ENCODE measurements around the gene TFPT.

Gene TFPT

GRCh38 chr19:54125713-54126112 lies 10.3 kb upstream of the TFPT start:
- H3K9me3 ChIP-seq, result no peaks in the 10 kb centered on the region
- H3K4me3 ChIP-seq, result no peak overlapping the region
- TF ChIP-seq Cebpa-rat (IDR thresholded peaks at IDR 0.05), result no peak
- H3K27me3 ChIP-seq, result no peaks in the 10 kb centered on the region
- no peaks in the 10 kb centered on the region for H3K4me1 ChIP-seq
- H3K36me3 ChIP-seq, result peaks cover 99% of the 10 kb centered on the region
- no peak overlapping the region for H3K27ac ChIP-seq
- H4K20me1 ChIP-seq, result no peaks in the 10 kb centered on the region
- no peak overlapping the region for H3K9ac ChIP-seq
- no peak overlapping the region for H3K4me2 ChIP-seq

- no peak overlapping the region for H3K9ac ChIP-seq
- H3K4me2 ChIP-seq, result no peak overlapping the region
- no peak overlapping the region for H3K27ac ChIP-seq
- H4K20me1 ChIP-seq, result no peaks in the 10 kb centered on the region
- H3K4me3 ChIP-seq, result no peak overlapping the region
- H3K4me1 ChIP-seq, result no peaks in the 10 kb centered on the region
- H3K9me3 ChIP-seq, result no peaks in the 10 kb centered on the region
- no peak for TF ChIP-seq Cebpa-rat (IDR thresholded peaks at IDR 0.05)
- H3K27me3 ChIP-seq, result no peaks in the 10 kb centered on the region
- peaks cover 100% of the 10 kb centered on the region for H3K36me3 ChIP-seq
Measured at GRCh38 chr19:54124393-54124792, 8.9 kb upstream of the TFPT start.

- no peaks in the 10 kb centered on the region for H3K27me3 ChIP-seq
- H3K9me3 ChIP-seq, result no peaks in the 10 kb centered on the region
- TF ChIP-seq Cebpa-rat (IDR thresholded peaks at IDR 0.05), result no peak
- H4K20me1 ChIP-seq, result no peaks in the 10 kb centered on the region
- H3K9ac ChIP-seq, result no peak overlapping the region
- no peak overlapping the region for H3K4me2 ChIP-seq
- H3K4me3 ChIP-seq, result no peak overlapping the region
- H3K36me3 ChIP-seq, result peaks cover 100% of the 10 kb centered on the region
- no peak overlapping the region for H3K27ac ChIP-seq
- no peaks in the 10 kb centered on the region for H3K4me1 ChIP-seq
Measured at GRCh38 chr19:54123682-54124081, 8.2 kb upstream of the TFPT start.

GRCh38 chr19:54121259-54121658 lies 5.8 kb upstream of the TFPT start:
- no peaks in the 10 kb centered on the region for H3K27me3 ChIP-seq
- H3K9ac ChIP-seq, result no peak overlapping the region
- no peak for TF ChIP-seq Cebpa-rat (IDR thresholded peaks at IDR 0.05)
- no peak overlapping the region for H3K4me2 ChIP-seq
- H3K27ac ChIP-seq, result no peak overlapping the region
- 0 out of 2 replicates have a peak, but pooled peaks cover 14% of the 10 kb centered on the region for H4K20me1 ChIP-seq
- H3K9me3 ChIP-seq, result no peaks in the 10 kb centered on the region
- peaks cover 86% of the 10 kb centered on the region for H3K36me3 ChIP-seq
- no peak overlapping the region for H3K4me3 ChIP-seq
- H3K4me1 ChIP-seq, result peaks cover 11% of the 10 kb centered on the region

GRCh38 chr19:54114340-54115108 lies 933 bp downstream of the TFPT start:
- H3K27me3 ChIP-seq, result no peaks in the 10 kb centered on the region
- no peak for TF ChIP-seq Cebpa-rat (IDR thresholded peaks at IDR 0.05)
- H3K4me1 ChIP-seq, result peaks cover 24% of the 10 kb centered on the region
- peak overlapping the region; percentile 94 for H3K4me2 ChIP-seq
- H3K9ac ChIP-seq, result peak overlapping the region; percentile 90
- H3K36me3 ChIP-seq, result peaks cover 61% of the 10 kb centered on the region
- H3K9me3 ChIP-seq, result no peaks in the 10 kb centered on the region
- peak overlapping the region; percentile 91 for H3K27ac ChIP-seq
- peak overlapping the region; percentile 94 for H3K4me3 ChIP-seq
- peaks cover 38% of the 10 kb centered on the region for H4K20me1 ChIP-seq

GRCh38 chr19:54109651-54110050 lies 5.8 kb downstream of the TFPT start:
- Histone ChIP-seq H3K36me3 (peaks cover 87% of the 10 kb centered on the region), H3K27me3 (no peaks in the 10 kb centered on the region)

GRCh38 chr19:54108496-54108895 lies 7.0 kb downstream of the TFPT start:
- Histone ChIP-seq H3K27ac (no peak overlapping the region), H4K20me1 (peaks cover 47% of the 10 kb centered on the region), H3K4me2 (no peak overlapping the region), H3K36me3 (peaks cover 84% of the 10 kb centered on the region), H3K4me1 (peaks cover 12% of the 10 kb centered on the region), H3K9me3 (no peaks in the 10 kb centered on the region), H3K4me3 (no peak overlapping the region), H3K27me3 (no peaks in the 10 kb centered on the region), H3K9ac (no peak overlapping the region)
- no peak for TF ChIP-seq Cebpa-rat (IDR thresholded peaks at IDR 0.05)

More at GRCh38 chr19:54109651-54110050, 5.8 kb downstream of the TFPT start:
- Histone ChIP-seq H3K27ac (no peak overlapping the region), H3K4me1 (peaks cover 11% of the 10 kb centered on the region), H3K4me3 (no peak overlapping the region), H3K9ac (no peak overlapping the region), H3K4me2 (no peak overlapping the region), H3K9me3 (no peaks in the 10 kb centered on the region), H4K20me1 (peaks cover 54% of the 10 kb centered on the region)
- TF ChIP-seq Cebpa-rat (IDR thresholded peaks at IDR 0.05), result no peak

- Histone ChIP-seq H4K20me1 (peaks cover 47% of the 10 kb centered on the region), H3K27me3 (no peaks in the 10 kb centered on the region), H3K4me2 (no peak overlapping the region), H3K27ac (no peak overlapping the region), H3K4me3 (no peak overlapping the region), H3K9me3 (no peaks in the 10 kb centered on the region), H3K36me3 (peaks cover 79% of the 10 kb centered on the region), H3K9ac (no peak overlapping the region), H3K4me1 (peaks cover 14% of the 10 kb centered on the region)
- no peak for TF ChIP-seq Cebpa-rat (IDR thresholded peaks at IDR 0.05)
Measured at GRCh38 chr19:54107876-54108490, 7.5 kb downstream of the TFPT start.

GRCh38 chr19:54106716-54107115 lies 8.7 kb downstream of the TFPT start:
- Histone ChIP-seq H3K9me3 (no peaks in the 10 kb centered on the region), H3K27me3 (no peaks in the 10 kb centered on the region), H3K36me3 (peaks cover 66% of the 10 kb centered on the region), H3K4me2 (no peak overlapping the region), H3K27ac (no peak overlapping the region), H4K20me1 (peaks cover 47% of the 10 kb centered on the region), H3K4me3 (no peak overlapping the region), H3K4me1 (peaks cover 22% of the 10 kb centered on the region), H3K9ac (no peak overlapping the region)
- no peak for TF ChIP-seq Cebpa-rat (IDR thresholded peaks at IDR 0.05)

- Histone ChIP-seq H3K27me3 (no peaks in the 10 kb centered on the region), H4K20me1 (peaks cover 42% of the 10 kb centered on the region), H3K4me3 (no peak overlapping the region), H3K9me3 (no peaks in the 10 kb centered on the region), H3K36me3 (peaks cover 57% of the 10 kb centered on the region), H3K27ac (no peak overlapping the region), H3K9ac (no peak overlapping the region), H3K4me1 (peaks cover 30% of the 10 kb centered on the region), H3K4me2 (no peak overlapping the region)
- no peak for TF ChIP-seq Cebpa-rat (IDR thresholded peaks at IDR 0.05)
Measured at GRCh38 chr19:54105796-54106195, 9.7 kb downstream of the TFPT start.
